OCI-LY3 (cell line): ENCODE results near the gene NACC1.

Source experiments
- H2AFZ ChIP-seq: fragments of 200-600, 300-600 bp; shearing (Covaris generic); 2 replicates; pipeline ENCODE4 v1.6.0; 2014; ENCODE audit warnings: antibody characterized with exemption, low read depth, low read length
- H3K27ac ChIP-seq: fragments of 200-600, 300-600 bp; sonication (generic); 2 replicates; pipeline ENCODE4 v1.5.1; 2014; ENCODE audit warnings: mild to moderate bottlenecking, low read length, moderate library complexity, mixed read lengths
- H3K27me3 ChIP-seq: fragments of 200-600, 300-600 bp; sonication (generic); 2 replicates; pipeline ENCODE4 v1.6.1; 2014; ENCODE audit warnings: low read depth, low read length, mixed read lengths
- H3K36me3 ChIP-seq: fragments of 200-600, 300-600 bp; sonication (generic); replicated peaks from 2 replicates; pipeline ENCODE3; 2014; ENCODE audit warnings: low read depth, low read length, mixed read lengths
- H3K4me1 ChIP-seq: fragments of 300-600, 200-600 bp; sonication (generic); 2 replicates; pipeline ENCODE4 v1.6.1; 2014; ENCODE audit warnings: low read length, mixed read lengths
- H3K4me2 ChIP-seq: fragments of 200-600, 300-600 bp; sonication (generic); 2 replicates; pipeline ENCODE4 v1.6.1; 2014; ENCODE audit warnings: low read length, mixed read lengths
- H3K4me3 ChIP-seq: fragments of 300-600, 200-600 bp; sonication (generic); 2 replicates; pipeline ENCODE4 v1.5.1; 2014; ENCODE audit warnings: antibody characterized with exemption, mild to moderate bottlenecking, low read length, moderate library complexity
- H3K79me2 ChIP-seq: fragments of 300-600, 200-600 bp; shearing (Covaris generic); 2 replicates; pipeline ENCODE4 v1.6.1; 2014; ENCODE audit warnings: mild to moderate bottlenecking, low read length, mixed read lengths
- H3K9ac ChIP-seq: fragments of 300-600, 200-600 bp; shearing (Covaris generic); 2 replicates; pipeline ENCODE4 v1.6.0; 2014; ENCODE audit warnings: mild to moderate bottlenecking, low read length, moderate library complexity
- H3K9me3 ChIP-seq: fragments of 200-600, 300-600 bp; shearing (Covaris generic); 2 replicates; pipeline ENCODE4 v1.6.1; 2014; ENCODE audit warnings: low read length, mixed read lengths; ENCODE audit not compliant: insufficient read depth
- H4K20me1 ChIP-seq: fragments of 200-600, 300-600 bp; sonication (generic); 2 replicates; pipeline ENCODE4 v1.6.1; 2016; ENCODE audit warnings: low read length, mixed read lengths; ENCODE audit not compliant: insufficient read depth
- EZH2phosphoT487 ChIP-seq: fragments of 200-600 bp; shearing (Covaris generic); IDR thresholded peaks from 2 replicates; pipeline ENCODE4 v1.6.1; 2018; ENCODE audit warnings: antibody characterized with exemption, mixed run types, low read depth
- TF ChIP-seq, protein P1 (sequence below): fragments of 200-600, 300-600 bp; sonication (generic); IDR thresholded peaks from 2 replicates; pipeline ENCODE4 v1.5.1; 2014; ENCODE audit warnings: antibody characterized with exemption, low read length, low read depth

Gene NACC1

DNA sequence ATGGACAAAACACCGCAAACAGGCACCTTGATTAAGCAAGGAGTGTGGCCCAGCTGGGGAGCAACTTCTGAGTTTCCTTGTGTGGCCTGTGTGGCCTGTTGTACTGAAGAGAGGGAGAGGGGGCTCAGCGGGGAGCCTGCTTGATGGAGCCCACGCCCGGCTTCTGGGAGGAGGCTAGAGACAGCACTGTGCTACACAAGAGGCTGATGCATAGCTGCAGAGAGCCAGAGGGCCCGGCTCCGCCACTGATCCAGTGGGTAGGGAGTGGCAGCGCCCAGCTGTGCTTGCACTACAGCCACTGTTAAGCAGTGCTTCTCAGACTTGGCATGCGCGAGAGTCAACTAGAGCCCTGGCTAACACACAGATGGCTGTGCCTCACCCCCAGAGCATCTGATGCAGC is 34.4 kb upstream of the NACC1 start:
- Histone ChIP-seq H3K9ac (no peak overlapping the region), H3K36me3 (no peaks in the 10 kb centered on the region), H3K4me3 (no peak overlapping the region), H3K27me3 (no peaks in the 10 kb centered on the region), H3K79me2 (no peaks in the 10 kb centered on the region), H3K4me1 (no peaks in the 10 kb centered on the region), H3K9me3 (no peaks in the 10 kb centered on the region), H2AFZ (no peak overlapping the region), H3K4me2 (no peak overlapping the region), H3K27ac (no peak overlapping the region), H4K20me1 (no peaks in the 10 kb centered on the region)
- TF ChIP-seq EZH2phosphoT487, result no peak
- TF ChIP-seq, protein P1, sequence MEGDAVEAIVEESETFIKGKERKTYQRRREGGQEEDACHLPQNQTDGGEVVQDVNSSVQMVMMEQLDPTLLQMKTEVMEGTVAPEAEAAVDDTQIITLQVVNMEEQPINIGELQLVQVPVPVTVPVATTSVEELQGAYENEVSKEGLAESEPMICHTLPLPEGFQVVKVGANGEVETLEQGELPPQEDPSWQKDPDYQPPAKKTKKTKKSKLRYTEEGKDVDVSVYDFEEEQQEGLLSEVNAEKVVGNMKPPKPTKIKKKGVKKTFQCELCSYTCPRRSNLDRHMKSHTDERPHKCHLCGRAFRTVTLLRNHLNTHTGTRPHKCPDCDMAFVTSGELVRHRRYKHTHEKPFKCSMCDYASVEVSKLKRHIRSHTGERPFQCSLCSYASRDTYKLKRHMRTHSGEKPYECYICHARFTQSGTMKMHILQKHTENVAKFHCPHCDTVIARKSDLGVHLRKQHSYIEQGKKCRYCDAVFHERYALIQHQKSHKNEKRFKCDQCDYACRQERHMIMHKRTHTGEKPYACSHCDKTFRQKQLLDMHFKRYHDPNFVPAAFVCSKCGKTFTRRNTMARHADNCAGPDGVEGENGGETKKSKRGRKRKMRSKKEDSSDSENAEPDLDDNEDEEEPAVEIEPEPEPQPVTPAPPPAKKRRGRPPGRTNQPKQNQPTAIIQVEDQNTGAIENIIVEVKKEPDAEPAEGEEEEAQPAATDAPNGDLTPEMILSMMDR, result no peak

DNA sequence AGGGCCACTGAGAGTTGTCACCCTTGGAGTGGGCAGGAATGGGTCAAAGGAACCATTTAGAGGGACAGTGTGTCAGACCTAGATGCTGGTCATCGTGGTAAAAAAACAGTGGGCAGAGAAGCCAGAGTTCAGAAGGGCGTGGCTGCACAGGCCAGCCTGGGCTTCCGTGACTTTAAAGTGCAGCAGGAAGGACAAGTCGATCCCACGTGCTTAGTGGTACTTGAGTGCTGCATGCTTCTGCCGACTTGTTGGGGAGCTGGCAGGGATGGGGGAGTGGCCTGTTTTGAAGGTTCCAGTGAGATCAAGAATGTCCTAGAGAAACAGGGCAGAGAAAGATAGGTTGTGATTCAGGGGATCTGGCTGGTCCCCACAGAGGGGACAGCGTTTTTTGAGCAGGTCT is 32.4 kb upstream of the NACC1 start:
- no peaks in the 10 kb centered on the region for H3K27me3 ChIP-seq
- H3K4me2 ChIP-seq, result no peak overlapping the region
- no peaks in the 10 kb centered on the region for H3K79me2 ChIP-seq
- no peaks in the 10 kb centered on the region for H4K20me1 ChIP-seq
- H3K9ac ChIP-seq, result no peak overlapping the region
- no peaks in the 10 kb centered on the region for H3K4me1 ChIP-seq
- no peak overlapping the region for H2AFZ ChIP-seq
- H3K9me3 ChIP-seq, result no peaks in the 10 kb centered on the region
- no peak overlapping the region for H3K27ac ChIP-seq
- TF ChIP-seq EZH2phosphoT487, result no peak
- TF ChIP-seq, protein P1, result no peak
- H3K4me3 ChIP-seq, result no peak overlapping the region
- no peaks in the 10 kb centered on the region for H3K36me3 ChIP-seq

DNA sequence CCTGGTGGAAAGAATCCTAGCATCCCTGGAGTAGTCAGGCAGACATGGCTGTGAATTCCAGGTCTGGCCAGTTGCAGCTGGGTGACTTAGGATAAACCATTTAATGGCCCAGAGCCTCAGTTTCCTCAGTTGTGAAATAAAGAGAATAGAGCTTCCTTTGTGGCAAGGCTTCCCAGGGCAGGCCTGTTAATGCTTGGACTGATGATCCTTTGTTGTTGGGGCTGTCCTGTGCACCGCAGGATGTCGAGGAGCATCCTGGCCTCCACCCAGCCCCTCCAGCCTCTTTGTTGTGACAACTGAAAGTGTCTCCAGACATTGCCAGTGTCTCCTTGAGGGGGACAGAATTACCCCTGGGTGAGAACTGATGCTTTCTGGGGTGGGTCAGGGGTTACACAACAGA is 31.7 kb upstream of the NACC1 start:
- Histone ChIP-seq H3K4me1 (no peaks in the 10 kb centered on the region), H3K4me2 (no peak overlapping the region), H3K27ac (no peak overlapping the region), H3K79me2 (no peaks in the 10 kb centered on the region), H3K27me3 (no peaks in the 10 kb centered on the region), H4K20me1 (no peaks in the 10 kb centered on the region), H2AFZ (no peak overlapping the region), H3K9ac (no peak overlapping the region), H3K9me3 (no peaks in the 10 kb centered on the region), H3K4me3 (no peak overlapping the region), H3K36me3 (no peaks in the 10 kb centered on the region)
- TF ChIP-seq, protein P1, result no peak
- TF ChIP-seq EZH2phosphoT487, result no peak

DNA sequence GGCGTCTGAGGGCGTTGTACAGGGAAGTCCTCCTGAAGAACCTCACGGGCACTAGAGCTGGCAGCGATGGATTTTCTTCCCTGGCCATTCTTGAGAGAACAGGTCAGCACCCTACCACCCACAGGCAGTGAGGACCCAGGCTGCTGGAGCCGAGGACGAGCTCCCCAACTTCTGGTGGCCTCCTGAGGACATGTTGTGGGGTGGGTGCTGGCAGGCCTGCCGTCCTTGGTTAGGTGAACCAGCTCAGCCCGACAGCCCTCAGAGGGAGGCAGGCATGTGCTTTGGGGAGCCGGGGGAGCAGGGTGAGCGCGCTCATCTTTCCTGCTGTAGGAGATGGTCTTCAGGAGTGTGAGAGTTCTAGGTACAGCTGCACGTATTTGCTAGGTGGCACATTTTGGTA is 30.8 kb upstream of the NACC1 start:
- Histone ChIP-seq H3K4me1 (no peaks in the 10 kb centered on the region), H3K9ac (no peak overlapping the region), H3K27ac (no peak overlapping the region), H3K4me2 (no peak overlapping the region), H3K27me3 (no peaks in the 10 kb centered on the region), H3K4me3 (no peak overlapping the region), H2AFZ (no peak overlapping the region), H4K20me1 (no peaks in the 10 kb centered on the region), H3K36me3 (no peaks in the 10 kb centered on the region), H3K79me2 (no peaks in the 10 kb centered on the region), H3K9me3 (no peaks in the 10 kb centered on the region)
- no peak for TF ChIP-seq EZH2phosphoT487
- TF ChIP-seq, protein P1, result no peak
